LNCAP (cell line): ENCODE data around the gene TMEM131.

ENCODE experiments used
- TF ChIP-seq, protein P1 (sequence below): fragments of 450-650 bp; IDR thresholded peaks from 2 replicates; pipeline ENCODE4 v1.5.1; 2017; ENCODE audit warnings: mild to moderate bottlenecking

TMEM131 gene

DNA sequence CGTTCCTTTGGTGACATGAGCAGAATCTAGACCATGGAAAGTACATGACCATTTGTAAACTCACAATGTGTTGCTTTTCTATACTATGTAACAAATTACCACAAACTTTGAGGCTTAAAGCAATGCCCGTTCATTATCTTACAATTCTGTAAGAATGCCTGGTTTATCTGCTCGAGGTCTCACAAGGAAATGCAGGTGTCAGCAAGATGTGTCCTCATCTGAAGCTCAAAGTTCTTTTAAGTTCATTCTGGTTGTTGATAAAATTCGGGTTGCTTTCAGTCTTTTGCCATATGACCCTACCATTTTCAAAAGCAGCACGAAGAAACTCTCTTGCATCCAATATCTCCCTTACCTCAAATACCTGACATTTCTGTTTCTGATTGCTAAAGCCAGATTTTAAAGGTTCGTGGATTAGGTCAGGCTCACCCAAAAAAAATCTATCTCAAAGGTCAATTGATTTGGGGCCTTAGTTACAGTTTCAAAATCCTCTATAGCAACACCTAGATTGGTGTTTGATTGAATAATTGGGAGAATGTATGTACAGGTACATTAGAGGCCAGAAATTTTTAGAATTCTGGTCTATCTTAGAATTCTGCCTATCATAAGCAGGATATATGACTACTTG, 125.9 kb downstream of the TMEM131 start:
- TF ChIP-seq, protein P1, sequence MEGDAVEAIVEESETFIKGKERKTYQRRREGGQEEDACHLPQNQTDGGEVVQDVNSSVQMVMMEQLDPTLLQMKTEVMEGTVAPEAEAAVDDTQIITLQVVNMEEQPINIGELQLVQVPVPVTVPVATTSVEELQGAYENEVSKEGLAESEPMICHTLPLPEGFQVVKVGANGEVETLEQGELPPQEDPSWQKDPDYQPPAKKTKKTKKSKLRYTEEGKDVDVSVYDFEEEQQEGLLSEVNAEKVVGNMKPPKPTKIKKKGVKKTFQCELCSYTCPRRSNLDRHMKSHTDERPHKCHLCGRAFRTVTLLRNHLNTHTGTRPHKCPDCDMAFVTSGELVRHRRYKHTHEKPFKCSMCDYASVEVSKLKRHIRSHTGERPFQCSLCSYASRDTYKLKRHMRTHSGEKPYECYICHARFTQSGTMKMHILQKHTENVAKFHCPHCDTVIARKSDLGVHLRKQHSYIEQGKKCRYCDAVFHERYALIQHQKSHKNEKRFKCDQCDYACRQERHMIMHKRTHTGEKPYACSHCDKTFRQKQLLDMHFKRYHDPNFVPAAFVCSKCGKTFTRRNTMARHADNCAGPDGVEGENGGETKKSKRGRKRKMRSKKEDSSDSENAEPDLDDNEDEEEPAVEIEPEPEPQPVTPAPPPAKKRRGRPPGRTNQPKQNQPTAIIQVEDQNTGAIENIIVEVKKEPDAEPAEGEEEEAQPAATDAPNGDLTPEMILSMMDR = no peak

DNA sequence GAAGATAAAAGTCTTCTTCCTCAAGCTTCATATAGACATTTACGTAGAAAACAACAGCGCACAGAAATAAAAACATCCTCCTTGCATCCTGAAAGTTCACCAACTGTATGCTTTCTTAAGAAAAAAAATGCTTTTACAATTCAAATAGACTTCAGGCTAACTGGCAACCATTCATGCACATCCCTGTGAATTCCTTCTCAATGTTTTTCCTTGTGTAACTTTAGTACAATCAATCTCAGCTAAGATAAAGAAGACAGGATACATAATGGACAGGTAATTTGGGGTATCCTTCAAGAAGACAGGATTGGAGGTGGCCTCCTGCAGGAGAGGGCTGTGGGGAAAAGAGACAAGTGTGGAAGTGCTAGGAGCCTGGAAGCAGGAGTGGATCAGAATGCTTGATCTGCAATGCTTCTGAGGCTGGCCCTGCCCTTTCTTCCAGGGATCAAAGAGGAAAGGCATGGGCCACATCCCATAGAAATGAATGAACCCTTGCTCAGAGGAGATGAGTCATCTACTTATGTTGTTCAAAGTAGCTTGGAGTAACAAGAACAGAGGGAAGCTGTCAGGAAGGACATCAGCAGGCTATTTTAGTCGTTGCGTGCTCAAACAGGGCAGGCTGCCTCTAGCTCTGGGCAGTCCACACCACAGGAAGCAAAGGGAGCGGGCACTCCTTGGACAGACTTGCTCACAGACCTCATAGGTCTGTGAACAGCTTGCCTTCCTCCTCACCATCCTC, 126.6 kb downstream of the TMEM131 start:
- TF ChIP-seq, protein P1 = no peak

DNA sequence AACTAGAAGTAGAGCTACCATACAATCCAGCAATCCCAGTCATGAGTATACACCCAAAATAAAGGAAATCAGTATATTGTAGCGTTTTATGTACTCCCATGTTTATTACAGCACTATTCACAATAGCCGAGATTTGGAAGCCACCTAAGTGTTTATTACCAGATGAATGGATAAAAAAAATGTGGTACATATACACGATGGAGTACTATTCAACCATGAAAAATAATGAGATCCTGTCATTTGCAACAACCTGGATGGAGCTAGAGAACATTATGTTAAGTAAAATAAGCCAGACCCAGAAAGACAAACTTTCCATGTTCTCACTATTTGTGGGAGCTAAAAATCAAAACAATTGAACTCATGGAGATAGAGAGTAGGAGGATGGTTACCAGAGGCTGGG, 131.9 kb downstream of the TMEM131 start:
- TF ChIP-seq, protein P1 = no peak

DNA sequence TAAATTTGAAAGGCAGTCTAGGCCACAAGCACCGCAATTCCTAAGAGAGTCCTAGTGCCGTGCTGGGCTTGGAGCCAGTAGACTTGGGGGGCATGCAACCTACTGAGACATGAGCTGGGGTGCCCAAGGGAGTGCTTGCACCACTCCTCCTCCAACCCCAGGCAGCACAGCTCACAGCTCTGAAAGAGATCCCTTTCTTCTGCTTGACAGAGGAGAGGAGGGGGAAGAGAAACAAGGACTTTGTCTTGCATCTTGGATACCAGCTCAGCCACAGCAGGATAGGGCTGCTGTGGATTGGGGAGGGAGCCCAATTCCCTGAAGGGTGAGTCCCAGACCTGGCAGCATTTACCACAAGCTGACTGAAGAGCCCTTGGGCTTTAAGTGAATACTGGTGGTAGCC, 134.6 kb downstream of the TMEM131 start:
- TF ChIP-seq, protein P1 = no peak

DNA sequence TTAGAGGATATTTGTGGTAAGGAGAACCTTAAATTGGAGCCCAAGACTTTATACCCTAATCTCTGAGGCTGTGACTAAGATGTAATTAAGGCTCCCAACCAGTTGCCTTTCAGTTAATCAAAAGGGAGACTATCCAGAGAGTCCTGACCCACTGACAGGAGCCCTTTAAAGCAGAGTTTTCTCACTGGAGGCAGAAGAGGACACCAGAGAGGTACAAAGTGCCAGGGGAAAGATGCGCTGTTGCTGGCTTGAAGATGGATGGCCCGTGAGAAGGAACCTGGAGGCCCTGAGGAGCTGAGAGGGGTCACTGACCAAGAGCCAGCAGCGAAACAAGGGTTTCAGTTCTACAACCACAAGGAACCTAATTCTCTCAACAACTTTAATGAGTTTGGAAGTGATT, 137.3 kb downstream of the TMEM131 start:
- TF ChIP-seq, protein P1 = no peak

DNA sequence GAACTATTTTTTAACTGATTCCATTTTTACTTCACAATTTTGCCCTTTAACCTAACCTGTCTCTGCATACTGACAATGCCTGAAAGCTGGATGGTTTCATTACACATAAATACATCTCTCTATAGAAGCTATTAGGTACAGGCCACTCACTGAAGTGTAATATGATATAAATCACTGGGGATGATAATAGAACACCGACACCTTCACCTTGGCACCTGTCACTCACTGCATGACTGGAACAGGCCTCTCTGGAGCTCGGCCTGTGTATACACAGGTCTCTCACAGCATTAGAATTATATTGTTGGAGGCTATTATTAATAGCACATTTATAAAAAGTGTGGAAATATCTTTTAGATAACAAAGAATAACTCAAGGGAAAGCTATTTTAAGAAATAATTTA, 138.2 kb downstream of the TMEM131 start:
- TF ChIP-seq, protein P1 = no peak

DNA sequence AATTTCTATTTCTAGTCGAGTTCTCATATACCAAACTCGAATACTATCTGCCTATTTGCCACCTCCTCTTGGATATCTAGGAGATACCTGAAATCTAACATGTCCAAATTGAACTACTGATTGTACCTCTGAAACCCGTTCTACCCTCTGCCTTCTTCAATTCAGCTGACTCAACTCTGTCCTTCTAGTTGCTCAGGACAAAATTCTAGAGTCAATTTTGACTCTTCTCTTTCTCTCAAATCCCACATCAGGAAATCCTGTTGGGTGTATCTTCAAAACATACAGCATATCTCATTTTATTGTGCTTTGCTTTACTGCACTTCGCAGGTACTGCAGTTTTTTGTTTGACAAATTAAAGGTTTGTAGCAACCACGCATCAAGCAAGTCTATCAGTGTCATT, 144.6 kb downstream of the TMEM131 start:
- TF ChIP-seq, protein P1 = no peak
